Smooth muscle cell (in vitro differentiated cells): ENCODE results near the gene HMGCL. TPM values are rescaled to one million over a fixed set of nuclear protein-coding genes. Genes with fewer than 3 reads are reported as not detected.

ENCODE experiments used
- DNase-seq: peaks from one replicate; lab custom pipeline; 2025; ENCODE audit not compliant: unreplicated experiment; lab: John Stamatoyannopoulos, UW
- H2AFZ ChIP-seq: fragments of 200-600 bp; sonication (generic); 2 replicates; pipeline ENCODE4 v1.6.0; 2016; ENCODE audit warnings: antibody characterized with exemption, low read depth, mild to moderate bottlenecking
- H3F3A ChIP-seq: fragments of 200-600 bp; sonication (generic); 2 replicates; pipeline ENCODE4 v1.6.0; 2017; ENCODE audit warnings: antibody characterized with exemption, low read depth
- H3K27ac ChIP-seq: fragments of 200-600 bp; sonication (generic); 2 replicates; pipeline ENCODE4 v1.5.1; 2016; ENCODE audit warnings: low read depth, mild to moderate bottlenecking
- H3K27me3 ChIP-seq: fragments of 200-600 bp; sonication (generic); 2 replicates; pipeline ENCODE4 v1.6.1; 2016; ENCODE audit warnings: low read depth, mild to moderate bottlenecking
- H3K36me3 ChIP-seq: fragments of 200-600 bp; sonication (generic); 2 replicates; pipeline ENCODE4 v1.5.1; 2016; ENCODE audit warnings: low read depth
- H3K4me1 ChIP-seq: fragments of 200-600 bp; sonication (generic); 2 replicates; pipeline ENCODE4 v1.5.1; 2016; ENCODE audit warnings: low read depth
- H3K4me2 ChIP-seq: fragments of 200-600 bp; sonication (generic); 2 replicates; pipeline ENCODE4 v1.6.0; 2016; ENCODE audit warnings: mild to moderate bottlenecking
- H3K4me3 ChIP-seq: fragments of 200-600 bp; sonication (generic); 2 replicates; pipeline ENCODE4 v1.5.1; 2016; ENCODE audit warnings: mild to moderate bottlenecking
- H3K79me2 ChIP-seq: fragments of 200-600 bp; sonication (generic); 2 replicates; pipeline ENCODE4 v1.6.0; 2016; ENCODE audit warnings: low read depth, mild to moderate bottlenecking
- H3K9ac ChIP-seq: fragments of 200-600 bp; sonication (generic); 2 replicates; pipeline ENCODE4 v1.6.0; 2016; ENCODE audit warnings: low read depth
- H3K9me3 ChIP-seq: fragments of 200-600 bp; sonication (generic); replicated peaks from 2 replicates; pipeline ENCODE4 v1.5.1; 2016; ENCODE audit warnings: low read depth
- H4K20me1 ChIP-seq: fragments of 200-600 bp; sonication (generic); 2 replicates; pipeline ENCODE4 v1.6.0; 2016; ENCODE audit warnings: low read depth
- WGBS: methylation state at CpG from one replicate; pipeline ENCODE4 v1.1.7; 2016; ENCODE audit warnings: low lambda C conversion rate; 5-methylcytosine and 5-hydroxymethylcytosine counted together
- polyA plus RNA-seq: library from polyadenylated mRNA; unstranded; fragments of >200 nt; fragmentation: Nextera tagmentation; extraction: Ambion mirVana; gene quantifications from 2 replicates; pipeline ENCODE4 v1.2.1, GENCODE V29; 2016
- total RNA-seq: library from RNA; depleted of rRNA; stranded (reverse); fragments of >200 nt; gene quantifications from 2 replicates; pipeline ENCODE4 v1.2.3, GENCODE V29; 2014
- TF ChIP-seq, protein P1 (sequence below): fragments of 200-600 bp; sonication (generic); IDR thresholded peaks from 2 replicates; pipeline ENCODE4 v1.5.1; 2017; ENCODE audit warnings: borderline replicate concordance, mild to moderate bottlenecking, antibody characterized with exemption; ENCODE audit not compliant: insufficient read depth, poor library complexity, severe bottlenecking

HMGCL gene
- total and polyA plus RNA-seq, 2 experiments from 2014 or later, result 43.0 to 51.2 TPM

DNA sequence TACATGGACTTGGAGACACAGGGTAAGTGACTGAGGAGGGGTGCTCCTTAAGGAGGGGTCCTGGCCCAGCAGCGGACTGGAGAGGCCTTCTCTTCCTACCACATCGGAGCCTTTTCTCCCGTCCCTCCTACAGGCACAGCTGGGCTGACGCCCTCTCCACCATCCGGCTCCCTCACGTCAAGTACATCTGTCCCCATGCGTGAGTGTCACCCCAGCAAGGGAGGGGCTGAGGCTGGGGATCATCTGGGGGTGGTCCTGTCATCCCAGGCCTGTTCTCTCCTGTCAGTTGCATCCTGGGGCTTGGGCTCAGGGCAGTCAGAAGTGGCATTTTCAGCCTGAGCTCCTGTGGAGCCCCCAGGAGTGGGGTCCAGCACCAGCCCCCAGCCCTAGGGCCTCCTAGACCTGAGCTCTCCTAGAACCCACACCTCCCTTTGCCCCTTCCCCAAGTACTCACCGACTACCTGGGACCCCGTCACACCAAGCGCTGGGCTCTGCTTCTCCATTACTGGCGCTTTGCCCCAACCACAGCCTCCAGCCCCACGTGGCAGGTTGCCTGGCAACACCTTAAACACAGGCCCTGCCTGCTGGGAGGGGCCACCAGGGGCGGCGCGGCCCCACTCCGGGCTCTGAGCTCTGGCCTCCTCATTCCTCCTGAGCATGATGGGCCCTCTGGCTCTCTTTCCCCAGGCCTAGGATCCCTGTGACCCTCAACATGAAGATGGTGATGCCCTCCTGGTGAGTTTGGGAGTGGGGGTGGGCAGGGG is 32.0 kb downstream of the HMGCL start:
- H3K79me2 ChIP-seq, result peaks cover 19% of the 10 kb centered on the region

GRCh38 chr1:23792151-23792945 is 32.9 kb downstream of the HMGCL start:
- Histone ChIP-seq H3K4me2 (peak overlapping the region; percentile 89), H3K9me3 (no peaks in the 10 kb centered on the region), H3K79me2 (peaks cover 19% of the 10 kb centered on the region), H3K27me3 (no peaks in the 10 kb centered on the region), H3K4me1 (peaks cover 12% of the 10 kb centered on the region), H3K36me3 (peaks cover 2% of the 10 kb centered on the region), H3K9ac (peak overlapping the region; percentile 21), H4K20me1 (peaks cover 11% of the 10 kb centered on the region), H2AFZ (no peak overlapping the region), H3K4me3 (peak overlapping the region; percentile 87), H3K27ac (no peak overlapping the region), H3F3A (peaks cover 19% of the 10 kb centered on the region)
- 76% methylated on average over 18 of the region's 19 CpGs for WGBS
- DNase-seq, result no peak
- TF ChIP-seq, protein P1, sequence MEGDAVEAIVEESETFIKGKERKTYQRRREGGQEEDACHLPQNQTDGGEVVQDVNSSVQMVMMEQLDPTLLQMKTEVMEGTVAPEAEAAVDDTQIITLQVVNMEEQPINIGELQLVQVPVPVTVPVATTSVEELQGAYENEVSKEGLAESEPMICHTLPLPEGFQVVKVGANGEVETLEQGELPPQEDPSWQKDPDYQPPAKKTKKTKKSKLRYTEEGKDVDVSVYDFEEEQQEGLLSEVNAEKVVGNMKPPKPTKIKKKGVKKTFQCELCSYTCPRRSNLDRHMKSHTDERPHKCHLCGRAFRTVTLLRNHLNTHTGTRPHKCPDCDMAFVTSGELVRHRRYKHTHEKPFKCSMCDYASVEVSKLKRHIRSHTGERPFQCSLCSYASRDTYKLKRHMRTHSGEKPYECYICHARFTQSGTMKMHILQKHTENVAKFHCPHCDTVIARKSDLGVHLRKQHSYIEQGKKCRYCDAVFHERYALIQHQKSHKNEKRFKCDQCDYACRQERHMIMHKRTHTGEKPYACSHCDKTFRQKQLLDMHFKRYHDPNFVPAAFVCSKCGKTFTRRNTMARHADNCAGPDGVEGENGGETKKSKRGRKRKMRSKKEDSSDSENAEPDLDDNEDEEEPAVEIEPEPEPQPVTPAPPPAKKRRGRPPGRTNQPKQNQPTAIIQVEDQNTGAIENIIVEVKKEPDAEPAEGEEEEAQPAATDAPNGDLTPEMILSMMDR, result no peak

More for the DNA sequence above, 32.0 kb downstream of the HMGCL start:
- 88% methylated on average over 16 of the region's 16 CpGs for WGBS
- Histone ChIP-seq H3K27me3 (no peaks in the 10 kb centered on the region), H3K27ac (no peak overlapping the region), H3K36me3 (no peaks in the 10 kb centered on the region), H3K9ac (no peak overlapping the region), H3K4me2 (no peak overlapping the region), H4K20me1 (peaks cover 11% of the 10 kb centered on the region), H3K9me3 (no peaks in the 10 kb centered on the region), H3F3A (peaks cover 17% of the 10 kb centered on the region), H3K4me3 (no peak overlapping the region), H3K4me1 (peaks cover 12% of the 10 kb centered on the region), H2AFZ (no peak overlapping the region)
- TF ChIP-seq, protein P1, result no peak
- no peak for DNase-seq

DNA sequence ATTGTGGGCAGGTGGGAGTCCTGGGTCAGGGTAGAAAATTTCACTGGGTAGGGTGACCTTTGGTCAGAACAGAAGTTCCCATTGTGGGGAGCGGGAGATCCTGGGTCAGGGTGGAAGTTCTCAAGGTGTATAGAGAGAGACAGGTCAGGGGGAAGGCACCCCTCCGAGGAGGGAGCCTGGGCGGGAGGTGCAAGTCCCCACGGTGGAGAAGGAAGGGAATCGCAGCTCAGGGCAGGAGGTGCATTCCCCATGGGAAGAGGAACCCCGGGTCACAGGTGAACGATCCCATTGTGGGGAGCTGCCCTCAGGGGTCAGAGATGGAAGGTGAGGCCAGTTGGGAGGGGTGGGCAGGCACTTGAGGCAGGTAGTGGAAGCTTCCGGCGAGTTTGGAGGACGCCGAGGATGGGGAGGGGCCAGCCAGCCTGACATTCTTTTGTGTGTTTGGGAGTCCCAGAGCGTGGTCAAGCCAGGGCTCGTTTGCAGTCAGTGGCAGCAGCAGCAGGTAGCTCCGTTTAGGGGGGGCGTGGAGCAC is 33.6 kb downstream of the HMGCL start:
- H3K9me3 ChIP-seq, result no peaks in the 10 kb centered on the region
- no peak overlapping the region for H3K27ac ChIP-seq
- peaks cover 12% of the 10 kb centered on the region for H3K4me1 ChIP-seq
- peaks cover 23% of the 10 kb centered on the region for H3F3A ChIP-seq
- no peak for DNase-seq
- H2AFZ ChIP-seq, result no peak overlapping the region
- peaks cover 11% of the 10 kb centered on the region for H4K20me1 ChIP-seq
- peak overlapping the region; percentile 89 for H3K4me2 ChIP-seq
- TF ChIP-seq, protein P1, result no peak
- H3K9ac ChIP-seq, result peak overlapping the region; percentile 57
- H3K79me2 ChIP-seq, result peaks cover 19% of the 10 kb centered on the region
- WGBS, result 2% methylated on average over 15 of the region's 15 CpGs
- H3K4me3 ChIP-seq, result peak overlapping the region; percentile 87
- peaks cover 9% of the 10 kb centered on the region for H3K36me3 ChIP-seq
- H3K27me3 ChIP-seq, result no peaks in the 10 kb centered on the region
